NT2/D1 (cell line): Measurements from ENCODE around the gene TEF.

Source experiments
- DNase-seq: peaks from one replicate; pipeline ENCODE4 v3.0.0-alpha.2; 2011; ENCODE audit warnings: low read depth, low spot score
- H3K27me3 ChIP-seq: 2 replicates; pipeline ENCODE4 v1.6.0; 2011; ENCODE audit warnings: mild to moderate bottlenecking; ENCODE audit not compliant: insufficient read length, insufficient read depth
- H3K36me3 ChIP-seq: 2 replicates; pipeline ENCODE4 v1.6.1; 2011; ENCODE audit warnings: mild to moderate bottlenecking, low read length, mixed read lengths; ENCODE audit not compliant: insufficient read depth, insufficient read length
- H3K4me1 ChIP-seq: 2 replicates; pipeline ENCODE4 v1.5.1; 2011; ENCODE audit not compliant: insufficient read depth, insufficient read length
- H3K4me3 ChIP-seq: 2 replicates; pipeline ENCODE4 v1.5.1; 2011; ENCODE audit warnings: low read depth; ENCODE audit not compliant: insufficient read length
- H3K9ac ChIP-seq: 2 replicates; pipeline ENCODE4 v1.6.0; 2011; ENCODE audit warnings: low read depth; ENCODE audit not compliant: insufficient read length
- H3K9me3 ChIP-seq: 2 replicates; pipeline ENCODE4 v1.5.1; 2011; ENCODE audit warnings: mild to moderate bottlenecking, low read length; ENCODE audit not compliant: insufficient read depth
- SUZ12 ChIP-seq: IDR thresholded peaks from 2 replicates; pipeline ENCODE4 v1.6.1; 2011; ENCODE audit not compliant: insufficient read length, insufficient read depth; ENCODE audit errors: extremely low read depth
- YY1 ChIP-seq: IDR thresholded peaks from 2 replicates; pipeline ENCODE4 v1.6.1; 2011; ENCODE audit not compliant: insufficient read length, insufficient read depth
- ZNF274 ChIP-seq: IDR thresholded peaks from 2 replicates; pipeline ENCODE4 v1.6.1; 2011; ENCODE audit warnings: mild to moderate bottlenecking, low read depth, low read length

The TEF gene

DNA sequence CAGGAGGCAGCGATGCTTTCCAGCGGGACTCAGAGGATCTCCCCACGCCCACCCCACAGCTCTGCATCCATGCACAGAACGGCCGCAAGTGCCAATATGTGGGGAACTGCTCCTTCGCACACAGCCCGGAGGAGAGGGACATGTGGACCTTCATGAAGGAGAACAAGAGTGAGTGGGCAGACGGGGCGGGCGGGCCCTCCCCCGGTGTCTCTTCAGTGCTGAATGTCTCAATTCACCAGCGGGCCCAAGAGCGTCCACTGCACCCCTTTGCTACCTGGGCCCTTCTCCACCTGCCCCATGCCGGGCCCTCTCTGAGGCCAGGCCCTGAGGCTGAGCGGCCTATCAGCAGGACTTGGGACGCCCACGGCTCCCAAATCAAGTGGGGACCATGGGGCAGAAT is 25.8 kb upstream of the TEF start:
- DNase-seq: no peak
- Histone ChIP-seq H3K4me3 (no peak overlapping the region), H3K9ac (no peak overlapping the region), H3K9me3 (no peaks in the 10 kb centered on the region), H3K36me3 (peaks cover 68% of the 10 kb centered on the region), H3K4me1 (peaks cover 13% of the 10 kb centered on the region), H3K27me3 (no peaks in the 10 kb centered on the region)
- TF ChIP-seq ZNF274 (no peak), SUZ12 (no peak), YY1 (no peak)

DNA sequence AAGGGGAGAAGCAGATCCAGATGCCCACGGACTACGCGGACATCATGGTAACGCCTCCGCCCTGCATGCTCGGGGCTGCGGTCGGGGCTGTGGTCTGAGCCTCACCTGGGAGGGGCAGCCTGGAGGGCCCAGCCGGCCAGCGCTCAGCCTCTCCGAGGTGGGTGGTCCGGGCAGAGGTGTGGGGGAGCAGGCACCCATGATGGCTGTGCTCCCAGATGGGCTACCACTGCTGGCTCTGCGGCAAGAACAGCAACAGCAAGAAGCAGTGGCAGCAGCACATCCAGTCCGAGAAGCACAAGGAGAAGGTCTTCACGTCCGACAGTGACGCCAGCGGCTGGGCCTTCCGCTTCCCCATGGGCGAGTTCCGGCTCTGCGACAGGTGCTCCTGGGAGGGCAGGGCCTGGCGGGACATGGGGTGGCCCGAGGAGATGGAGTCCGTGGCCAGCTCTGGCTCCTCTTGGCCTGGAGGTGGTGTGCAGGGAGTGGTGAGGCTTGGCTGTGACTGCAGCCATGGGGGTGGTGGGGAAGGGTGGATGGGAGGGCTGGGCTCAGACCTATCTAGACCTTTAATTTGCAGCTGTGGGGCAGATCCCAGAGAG is 25.2 kb upstream of the TEF start:
- no peak overlapping the region for H3K9ac ChIP-seq
- peaks cover 13% of the 10 kb centered on the region for H3K4me1 ChIP-seq
- no peak for TF ChIP-seq SUZ12
- no peak for TF ChIP-seq ZNF274
- TF ChIP-seq YY1: no peak
- no peaks in the 10 kb centered on the region for H3K9me3 ChIP-seq
- H3K27me3 ChIP-seq: no peaks in the 10 kb centered on the region
- H3K4me3 ChIP-seq: no peak overlapping the region
- H3K36me3 ChIP-seq: peaks cover 61% of the 10 kb centered on the region
- no peak for DNase-seq

DNA sequence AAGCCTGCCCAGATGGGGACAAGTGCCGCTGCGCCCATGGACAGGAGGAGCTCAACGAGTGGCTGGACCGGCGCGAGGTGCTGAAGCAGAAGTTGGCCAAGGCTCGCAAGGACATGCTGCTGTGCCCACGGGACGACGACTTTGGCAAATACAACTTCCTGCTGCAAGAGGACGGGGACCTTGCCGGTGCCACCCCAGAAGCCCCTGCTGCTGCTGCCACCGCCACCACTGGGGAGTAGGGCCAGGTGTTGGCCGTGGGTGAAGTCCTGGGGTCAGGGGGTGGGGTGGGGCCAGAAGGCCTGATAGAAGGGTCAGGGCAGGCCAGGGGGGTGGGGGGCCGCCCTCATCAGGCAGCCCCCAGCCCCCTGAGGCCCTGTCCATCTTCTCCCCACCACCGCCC is 24.6 kb upstream of the TEF start:
- DNase-seq: no peak
- no peak overlapping the region for H3K4me3 ChIP-seq
- peaks cover 61% of the 10 kb centered on the region for H3K36me3 ChIP-seq
- H3K4me1 ChIP-seq: peaks cover 11% of the 10 kb centered on the region
- no peaks in the 10 kb centered on the region for H3K27me3 ChIP-seq
- TF ChIP-seq YY1 (no peak), SUZ12 (no peak), ZNF274 (no peak)
- no peaks in the 10 kb centered on the region for H3K9me3 ChIP-seq
- H3K9ac ChIP-seq: no peak overlapping the region

DNA sequence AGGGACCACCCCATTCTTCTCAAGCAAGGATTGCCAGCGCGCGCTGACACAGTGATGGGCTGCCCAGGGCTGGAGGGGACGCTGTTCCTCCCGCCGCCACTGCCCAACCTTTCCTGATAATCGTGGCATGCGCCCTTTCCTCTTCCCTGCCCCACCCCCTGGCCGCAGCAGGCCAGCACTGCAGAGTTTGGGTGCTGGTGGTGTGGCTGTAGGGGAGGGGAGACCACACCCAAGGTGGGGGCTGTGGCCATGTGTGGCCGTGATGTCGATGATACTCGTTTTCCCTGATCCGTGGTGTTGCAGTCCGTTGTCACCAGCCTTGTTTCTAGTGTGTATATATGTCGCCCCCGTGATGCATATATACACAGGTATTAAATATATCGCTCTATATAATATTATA is 22.8 kb upstream of the TEF start:
- Histone ChIP-seq H3K4me3 (no peak overlapping the region), H3K27me3 (no peaks in the 10 kb centered on the region), H3K9ac (no peak overlapping the region), H3K4me1 (peaks cover 11% of the 10 kb centered on the region), H3K36me3 (peaks cover 53% of the 10 kb centered on the region), H3K9me3 (no peaks in the 10 kb centered on the region)
- DNase-seq: no peak
- no peak for TF ChIP-seq YY1
- TF ChIP-seq SUZ12: no peak
- no peak for TF ChIP-seq ZNF274

DNA sequence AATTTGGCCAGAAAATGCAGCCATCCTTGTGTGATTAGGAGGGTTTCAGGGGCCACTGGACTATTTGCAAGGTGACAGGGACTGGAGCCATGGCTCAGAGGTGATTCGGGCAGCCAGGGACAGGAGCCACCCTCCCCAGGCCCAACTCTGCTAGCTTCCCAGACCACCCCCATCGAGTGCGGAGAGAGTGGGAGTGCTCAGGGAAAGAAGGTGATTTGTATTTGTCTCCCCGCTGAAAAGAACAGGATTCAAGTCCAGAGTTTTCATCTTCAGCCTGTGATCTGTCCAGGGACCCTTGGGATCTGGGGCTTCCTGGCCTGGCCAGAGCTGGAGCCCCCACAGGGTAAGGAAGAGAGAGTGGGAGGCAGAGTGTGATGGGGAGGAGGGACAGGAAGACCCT is 22.4 kb upstream of the TEF start:
- no peaks in the 10 kb centered on the region for H3K27me3 ChIP-seq
- TF ChIP-seq SUZ12: no peak
- TF ChIP-seq ZNF274: no peak
- TF ChIP-seq YY1: no peak
- no peak for DNase-seq
- H3K9me3 ChIP-seq: no peaks in the 10 kb centered on the region
- H3K36me3 ChIP-seq: peaks cover 49% of the 10 kb centered on the region
- peaks cover 13% of the 10 kb centered on the region for H3K4me1 ChIP-seq
- no peak overlapping the region for H3K4me3 ChIP-seq
- no peak overlapping the region for H3K9ac ChIP-seq

DNA sequence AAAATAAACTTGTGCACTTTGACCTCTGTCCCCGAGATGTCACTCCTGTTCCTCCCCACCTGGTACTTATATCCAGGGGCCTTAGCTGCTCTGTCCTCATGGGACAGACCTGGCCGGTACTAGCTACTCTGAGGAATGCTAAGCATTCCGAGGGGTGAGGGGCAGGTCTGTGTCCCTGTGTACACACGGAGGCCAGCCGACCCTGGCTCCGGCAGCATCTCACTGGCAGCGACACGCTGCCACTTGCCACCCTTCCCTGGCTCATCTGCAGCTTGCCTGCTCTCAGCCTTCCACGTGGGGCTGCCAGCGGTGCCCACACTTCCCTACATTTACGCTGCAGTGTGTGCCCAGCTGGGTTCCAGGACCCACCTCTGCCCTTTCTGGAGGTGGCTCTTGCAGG is 21.6 kb upstream of the TEF start:
- DNase-seq: peak; percentile 57
- no peaks in the 10 kb centered on the region for H3K27me3 ChIP-seq
- peaks cover 41% of the 10 kb centered on the region for H3K36me3 ChIP-seq
- H3K9me3 ChIP-seq: no peaks in the 10 kb centered on the region
- TF ChIP-seq SUZ12 (no peak), ZNF274 (no peak), YY1 (no peak)
- H3K4me3 ChIP-seq: no peak overlapping the region
- H3K9ac ChIP-seq: no peak overlapping the region
- H3K4me1 ChIP-seq: peaks cover 17% of the 10 kb centered on the region

DNA sequence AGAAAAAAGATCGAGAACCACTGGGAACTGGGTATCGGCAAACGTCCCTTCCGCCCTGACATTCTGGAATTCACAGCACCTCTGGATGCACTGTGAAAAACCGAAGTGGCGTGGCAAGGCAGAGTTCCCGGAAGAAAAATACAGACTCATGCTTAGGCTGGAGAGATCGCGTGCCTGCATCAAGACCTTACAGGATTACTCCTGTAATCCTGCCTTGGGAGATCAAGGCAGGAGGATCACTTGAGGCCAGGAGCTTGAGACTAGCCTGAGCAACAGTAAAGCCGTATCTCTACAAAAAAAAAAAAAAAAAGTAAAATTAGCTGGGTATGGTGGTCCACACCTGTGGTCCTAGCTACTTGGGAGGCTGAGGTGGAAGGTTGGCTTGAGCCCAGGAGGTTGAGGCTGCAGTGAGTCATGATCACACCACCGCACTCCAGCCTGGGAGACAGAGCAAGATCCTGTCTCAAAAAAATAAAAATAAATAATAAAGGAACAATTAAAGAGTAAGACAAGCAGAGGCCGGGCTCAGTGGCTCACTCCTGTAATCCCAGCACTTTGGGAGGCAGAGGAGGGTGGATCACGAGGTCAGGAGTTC is 19.9 kb upstream of the TEF start:
- H3K4me3 ChIP-seq: no peak overlapping the region
- H3K9ac ChIP-seq: no peak overlapping the region
- TF ChIP-seq ZNF274: no peak
- TF ChIP-seq SUZ12: no peak
- no peak for TF ChIP-seq YY1
- H3K36me3 ChIP-seq: peaks cover 25% of the 10 kb centered on the region
- no peaks in the 10 kb centered on the region for H3K9me3 ChIP-seq
- H3K4me1 ChIP-seq: peaks cover 17% of the 10 kb centered on the region
- H3K27me3 ChIP-seq: no peaks in the 10 kb centered on the region
- DNase-seq: no peak
